GM15510 (cell line): ENCODE measurements around the gene BOD1L2.

Experiments used
- POLR2A ChIP-seq: IDR thresholded peaks from 3 replicates; pipeline ENCODE4 v1.6.1; 2011; ENCODE audit warnings: borderline replicate concordance; ENCODE audit not compliant: insufficient read length; ENCODE audit errors: extremely low read depth

The BOD1L2 gene

DNA sequence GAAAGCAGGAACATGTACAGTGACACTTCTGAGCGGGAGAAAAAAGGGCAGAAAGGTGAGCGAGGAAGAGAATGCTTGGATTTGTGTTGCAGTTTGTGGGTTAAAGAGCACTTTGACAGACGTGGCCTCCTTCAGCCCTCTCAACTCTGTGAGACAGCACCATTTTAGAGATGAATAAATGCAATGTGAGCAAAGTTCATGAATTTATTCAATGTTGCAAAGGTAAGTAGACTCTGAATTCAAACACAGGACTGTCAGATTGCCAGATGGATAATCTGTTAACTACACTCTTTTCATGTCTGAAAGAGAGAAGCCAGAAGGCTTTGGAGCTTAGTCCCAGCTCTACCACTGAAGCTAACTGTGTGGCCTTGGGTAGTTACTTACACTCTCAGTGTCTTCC lies 47.7 kb downstream of the BOD1L2 start:
- TF ChIP-seq POLR2A: no peak

DNA sequence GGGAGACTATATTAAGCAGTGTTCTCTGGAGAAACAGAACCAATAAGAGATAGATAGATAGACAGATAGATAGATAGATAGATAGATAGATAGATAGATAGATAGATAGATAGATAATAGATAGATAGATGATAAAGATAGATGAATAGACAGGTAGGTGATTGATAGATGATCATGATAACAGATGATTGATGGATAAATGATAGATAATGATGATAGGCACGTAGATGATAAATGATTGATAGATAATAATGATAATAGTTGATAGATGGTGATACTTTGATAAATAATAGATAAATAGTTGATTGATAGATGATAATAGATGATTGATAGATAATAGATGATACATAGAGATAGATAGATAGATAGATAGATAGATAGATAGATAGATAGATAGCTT lies 48.5 kb downstream of the BOD1L2 start:
- no peak for TF ChIP-seq POLR2A

DNA sequence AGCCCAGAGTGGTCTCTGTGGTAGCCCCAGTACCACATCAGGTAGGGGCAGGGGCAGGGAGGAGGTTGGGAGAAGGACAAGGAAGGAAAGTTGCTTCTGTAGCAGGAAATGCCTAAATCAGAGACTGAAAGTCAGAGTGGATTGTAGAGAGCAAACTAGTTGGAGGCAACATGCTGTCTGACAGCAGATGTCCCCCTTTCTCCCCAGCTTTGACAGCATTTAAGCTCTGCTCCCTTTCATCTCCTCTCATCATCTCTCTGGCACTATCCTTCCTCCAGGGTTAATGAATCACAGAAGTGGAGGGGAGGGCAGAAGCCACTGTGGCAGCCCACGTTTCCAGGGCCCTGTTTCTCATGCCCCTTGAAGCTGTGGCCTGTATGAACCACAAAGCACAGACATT lies 50.4 kb downstream of the BOD1L2 start:
- TF ChIP-seq POLR2A: no peak

DNA sequence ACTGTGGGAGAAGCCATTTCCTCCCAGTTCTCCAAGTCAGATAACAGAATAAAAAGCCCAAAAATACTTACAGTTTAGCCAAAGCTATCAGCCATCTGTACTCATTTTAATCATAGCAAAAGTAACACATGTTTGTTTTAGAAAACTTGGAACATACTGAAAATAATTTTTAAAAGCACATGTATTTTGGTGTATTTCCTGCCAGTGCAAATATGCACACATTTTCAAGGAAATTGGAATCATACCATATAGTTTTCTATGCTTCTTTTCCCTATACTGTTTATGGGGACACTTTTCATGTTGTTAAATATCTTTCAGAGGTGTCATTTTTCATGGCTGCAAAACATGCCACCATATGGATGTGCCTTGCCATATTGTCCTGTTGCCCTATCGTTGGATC lies 51.2 kb downstream of the BOD1L2 start:
- TF ChIP-seq POLR2A: no peak
